Lower lobe of right lung (tissue), 2 donors: ENCODE data around the gene TMEM45A. TPM values are rescaled to one million over a fixed set of nuclear protein-coding genes. Genes with fewer than 3 reads are reported as not detected.
"Not testable (repeated sequence)": the region's sequence is repeated elsewhere in the genome, so short reads cannot be mapped to it uniquely, and the experiment has no call there.

Source experiments
- ATAC-seq, 2 donors: fragments of 200-7000 bp; cut with Tn5 transposase; one replicate each; pipeline ENCODE4 v1.9.1; 2020 to 2022; ENCODE audit warnings: mild to moderate bottlenecking in 2 of 2, moderate library complexity in 2 of 2
- DNase-seq: peaks from one replicate; pipeline ENCODE4 v3.0.0-alpha.2; 2020
- H3K27ac ChIP-seq: fragments of 200-600 bp; one replicate; pipeline ENCODE4 v1.8.0; 2022
- H3K27me3 ChIP-seq: fragments of 200-600 bp; one replicate; pipeline ENCODE4 v1.8.0; 2022; ENCODE audit warnings: low read depth
- H3K36me3 ChIP-seq: fragments of 200-600 bp; one replicate; pipeline ENCODE4 v1.8.0; 2022; ENCODE audit warnings: mild to moderate bottlenecking
- H3K4me1 ChIP-seq: fragments of 200-600 bp; one replicate; pipeline ENCODE4 v1.8.0; 2022
- H3K4me3 ChIP-seq: fragments of 200-600 bp; one replicate; pipeline ENCODE4 v1.8.0; 2022; ENCODE audit warnings: mild to moderate bottlenecking
- H3K9me3 ChIP-seq: fragments of 200-600 bp; one replicate; pipeline ENCODE4 v1.8.0; 2022
- intact Hi-C: fragments of 100-400 bp; cut with DNase I; formaldehyde crosslinking; loops from one replicate; pipeline ENCODE4 v1.11.0; 2022
- long read RNA-seq: library from polyadenylated mRNA; unstranded; transcript quantifications from one replicate; pipeline ENCODE4 v2.0.0, GENCODE V29; 2021
- total RNA-seq: library from RNA; stranded (reverse); fragmentation: NEBNext Ultra II Directional; extraction: Animal tissue kit (Norgen Biotek cat#: 25700); gene quantifications from one replicate; pipeline ENCODE4 v1.2.1, GENCODE V29; 2021
- TF ChIP-seq, protein P1 (sequence below): fragments of 200-600 bp; IDR thresholded peaks from one replicate; pipeline ENCODE4 v1.8.0; 2022; ENCODE audit warnings: antibody characterized with exemption, mild to moderate bottlenecking
- donor health status: DM: no; HTN: yes; CAD: no; lungs with severe emphysema.

TMEM45A gene
- 17.2 TPM for total RNA-seq
- long read RNA-seq, transcript TMEM45A-201 (6 exons, 1,567 nt): major isoform, 22 of 31 reads
- long read RNA-seq, partial matches to known transcripts: 1 of 31 reads
- long read RNA-seq, other reads (novel, unspliced or antisense): 8 of 31 reads

DNA sequence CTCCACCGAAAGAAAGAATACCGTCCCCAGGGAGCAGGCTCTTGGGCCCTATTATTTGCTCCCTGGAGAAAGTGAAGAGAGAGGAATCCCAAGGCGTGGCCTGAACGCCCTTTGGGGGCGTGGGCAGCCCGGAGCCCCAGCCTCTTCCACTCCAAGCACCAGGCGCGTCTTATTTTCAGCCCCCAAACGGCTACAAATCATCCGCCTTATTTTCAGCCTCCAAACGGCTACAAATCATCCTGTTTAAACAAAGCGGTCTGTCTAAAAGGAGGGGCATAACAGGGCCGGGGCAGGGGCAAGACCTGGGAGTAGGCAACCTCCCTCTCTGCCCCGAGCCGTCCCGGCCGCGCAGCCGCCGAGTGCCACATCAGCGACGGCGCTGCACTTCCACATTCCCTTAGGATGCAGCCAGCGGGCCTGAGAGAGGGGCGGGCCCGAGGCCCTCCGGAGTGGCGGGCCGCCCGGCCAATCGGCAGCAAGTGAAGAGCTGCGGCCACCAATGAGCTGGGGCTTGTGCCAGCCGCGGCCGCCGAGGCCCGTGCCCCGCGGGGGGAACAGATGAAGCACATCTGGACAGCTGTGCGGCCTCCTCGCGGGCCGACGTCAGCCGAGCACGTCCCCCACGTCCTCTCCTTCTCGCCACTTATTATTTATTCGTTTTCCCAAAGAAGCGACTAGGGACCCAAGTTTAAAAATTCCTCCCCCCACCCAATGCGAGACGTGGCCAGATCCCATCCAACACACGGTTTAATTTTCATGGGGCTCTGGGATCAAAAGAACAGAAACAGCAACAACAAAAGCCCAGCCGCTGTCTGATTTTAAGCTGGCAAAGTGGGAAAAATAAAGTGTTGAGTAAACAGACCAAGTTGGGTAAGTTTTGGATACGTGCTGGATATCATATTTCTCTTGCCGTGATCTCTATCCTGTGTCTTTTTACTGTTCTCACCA lies at the start of gene TMEM45A:
TMEM45A (plus strand) TSS at position 561 of the 948 bp plus-strand sequence. CDS start 62,593 bp downstream, outside the sequence.
- peak within 1 kb of the TSS; percentile 85 for H3K27ac ChIP-seq
- ATAC-seq (peak; percentile 99 to 100), DNase-seq (peak; percentile 96)
- H3K9me3 ChIP-seq: no peaks in the 10 kb centered on the region
- TF ChIP-seq, protein P1, sequence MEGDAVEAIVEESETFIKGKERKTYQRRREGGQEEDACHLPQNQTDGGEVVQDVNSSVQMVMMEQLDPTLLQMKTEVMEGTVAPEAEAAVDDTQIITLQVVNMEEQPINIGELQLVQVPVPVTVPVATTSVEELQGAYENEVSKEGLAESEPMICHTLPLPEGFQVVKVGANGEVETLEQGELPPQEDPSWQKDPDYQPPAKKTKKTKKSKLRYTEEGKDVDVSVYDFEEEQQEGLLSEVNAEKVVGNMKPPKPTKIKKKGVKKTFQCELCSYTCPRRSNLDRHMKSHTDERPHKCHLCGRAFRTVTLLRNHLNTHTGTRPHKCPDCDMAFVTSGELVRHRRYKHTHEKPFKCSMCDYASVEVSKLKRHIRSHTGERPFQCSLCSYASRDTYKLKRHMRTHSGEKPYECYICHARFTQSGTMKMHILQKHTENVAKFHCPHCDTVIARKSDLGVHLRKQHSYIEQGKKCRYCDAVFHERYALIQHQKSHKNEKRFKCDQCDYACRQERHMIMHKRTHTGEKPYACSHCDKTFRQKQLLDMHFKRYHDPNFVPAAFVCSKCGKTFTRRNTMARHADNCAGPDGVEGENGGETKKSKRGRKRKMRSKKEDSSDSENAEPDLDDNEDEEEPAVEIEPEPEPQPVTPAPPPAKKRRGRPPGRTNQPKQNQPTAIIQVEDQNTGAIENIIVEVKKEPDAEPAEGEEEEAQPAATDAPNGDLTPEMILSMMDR: no peak
- H3K27me3 ChIP-seq: no peaks in the 10 kb centered on the region
- peak within 1 kb of the TSS; percentile 66 for H3K4me3 ChIP-seq
- intact Hi-C loops: no loop called here
- no peaks in the 10 kb centered on the region for H3K36me3 ChIP-seq
- peaks cover 16% of the 10 kb centered on the region for H3K4me1 ChIP-seq

DNA sequence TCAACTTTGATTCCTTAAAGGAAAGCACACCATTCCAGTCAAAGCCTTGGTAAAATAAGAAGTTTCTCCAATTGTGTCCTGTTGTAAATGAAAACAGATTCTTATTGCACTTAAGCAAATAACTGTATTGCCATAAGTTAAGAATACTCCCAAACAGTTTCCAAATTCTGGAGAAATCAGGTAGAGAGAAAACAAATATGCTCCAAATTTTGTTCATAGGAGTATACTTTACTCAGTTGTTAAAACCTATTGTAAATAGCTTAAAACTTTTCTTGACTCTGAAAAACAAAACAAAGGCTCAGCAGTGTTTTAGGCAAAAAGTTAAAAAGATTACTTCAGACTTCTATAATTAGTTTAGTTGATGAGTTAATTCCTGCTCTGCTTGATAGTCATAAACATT lies 48.7 kb upstream of the TMEM45A start:
- intact Hi-C loops: no loop called here
- Histone ChIP-seq H3K27me3 (no peaks in the 10 kb centered on the region), H3K9me3 (no peaks in the 10 kb centered on the region), H3K4me1 (no peaks in the 10 kb centered on the region), H3K27ac (no peak overlapping the region), H3K4me3 (no peak overlapping the region), H3K36me3 (no peaks in the 10 kb centered on the region)
- DNase-seq (no peak), ATAC-seq (no peak)
- TF ChIP-seq, protein P1: no peak

DNA sequence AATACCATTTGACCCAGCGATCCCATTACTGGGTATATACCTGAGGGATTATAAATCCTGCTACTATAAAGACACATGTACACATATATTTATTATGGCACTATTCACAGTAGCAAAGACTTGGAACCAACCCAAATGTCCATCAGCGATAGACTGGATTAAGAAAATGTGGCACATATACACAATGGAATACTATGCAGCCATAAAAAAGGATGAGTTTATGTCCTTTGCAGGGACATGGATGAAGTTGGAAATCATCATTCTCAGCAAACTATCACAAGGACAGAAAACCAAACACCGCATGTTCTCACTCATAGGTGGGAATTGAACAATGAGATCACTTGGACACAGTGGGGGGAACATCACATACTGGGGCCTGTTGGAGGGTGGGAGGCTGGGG lies 45.4 kb upstream of the TMEM45A start:
- intact Hi-C loops: not testable (repeated sequence)

GRCh38 chr3:100448079-100448478 lies 44.3 kb upstream of the TMEM45A start:
- no peaks in the 10 kb centered on the region for H3K4me1 ChIP-seq
- no peak overlapping the region for H3K4me3 ChIP-seq
- H3K27ac ChIP-seq: no peak overlapping the region
- ATAC-seq (no peak), DNase-seq (no peak)
- H3K9me3 ChIP-seq: no peaks in the 10 kb centered on the region
- intact Hi-C loops: no loop called here
- H3K27me3 ChIP-seq: no peaks in the 10 kb centered on the region
- H3K36me3 ChIP-seq: no peaks in the 10 kb centered on the region
- TF ChIP-seq, protein P1: no peak

More for the DNA sequence above, 45.4 kb upstream of the TMEM45A start:
- not testable (repeated sequence) for H3K27me3 ChIP-seq, H3K4me1 ChIP-seq, ATAC-seq, H3K27ac ChIP-seq, DNase-seq, H3K4me3 ChIP-seq, H3K9me3 ChIP-seq, H3K36me3 ChIP-seq

GRCh38 chr3:100449214-100449613 lies 43.2 kb upstream of the TMEM45A start:
- TF ChIP-seq, protein P1: no peak
- no peaks in the 10 kb centered on the region for H3K4me1 ChIP-seq
- intact Hi-C loops: no loop called here
- H3K27ac ChIP-seq: no peak overlapping the region
- no peak overlapping the region for H3K4me3 ChIP-seq
- H3K9me3 ChIP-seq: no peaks in the 10 kb centered on the region
- H3K36me3 ChIP-seq: no peaks in the 10 kb centered on the region
- no peaks in the 10 kb centered on the region for H3K27me3 ChIP-seq
- DNase-seq (no peak), ATAC-seq (no peak)

GRCh38 chr3:100454677-100455076 lies 37.7 kb upstream of the TMEM45A start:
- H3K27me3 ChIP-seq: no peaks in the 10 kb centered on the region
- ATAC-seq (no peak), DNase-seq (no peak)
- intact Hi-C loops: no loop called here
- H3K36me3 ChIP-seq: no peaks in the 10 kb centered on the region
- no peak overlapping the region for H3K27ac ChIP-seq
- TF ChIP-seq, protein P1: no peak
- no peak overlapping the region for H3K4me3 ChIP-seq
- no peaks in the 10 kb centered on the region for H3K9me3 ChIP-seq
- H3K4me1 ChIP-seq: no peaks in the 10 kb centered on the region
